Thyroid gland (tissue), 4 donors: ENCODE results near the gene NFYC. TPM values are rescaled to one million over a fixed set of nuclear protein-coding genes. Genes with fewer than 3 reads are reported as not detected.

Experiments
- DNase-seq, 2 donors: peaks; one replicate each; pipeline ENCODE4 v3.0.0-alpha.2; 2019
- H3K27ac ChIP-seq, 3 donors: fragments of 200-600 bp; sonication (generic); 1 replicate in 2 of 3; 2 replicates in 1 of 3; pipeline ENCODE4 v1.5.1; 2016 to 2019; ENCODE audit warnings: mild to moderate bottlenecking in 1 of 3, moderate library complexity in 1 of 3
- H3K27me3 ChIP-seq: fragments of 200-600 bp; sonication (generic); one replicate; pipeline ENCODE4 v1.5.1; 2019
- H3K36me3 ChIP-seq, 2 donors: fragments of 200-600 bp; sonication (generic); one replicate each; pipeline ENCODE4 v1.5.1; 2016 to 2019
- H3K4me1 ChIP-seq, 2 donors: fragments of 200-600 bp; sonication (generic); one replicate each; pipeline ENCODE4 v1.5.1; 2017 to 2019
- H3K4me3 ChIP-seq, 3 donors: fragments of 200-600 bp; sonication (generic); replicated peaks in 1 of 3; 1 replicate in 2 of 3; 2 replicates in 1 of 3; pipeline ENCODE4 v1.5.1; 2016; ENCODE audit warnings: mild to moderate bottlenecking in 1 of 3
- H3K9me3 ChIP-seq: fragments of 200-600 bp; sonication (generic); one replicate; pipeline ENCODE4 v1.5.1; 2017
- POLR2A ChIP-seq, 2 donors: fragments of 450-650 bp; IDR thresholded peaks; one replicate each; pipeline ENCODE4 v1.6.1; 2017; ENCODE audit warnings: antibody characterized with exemption in 2 of 2, mild to moderate bottlenecking in 2 of 2, moderate library complexity in 1 of 2
- WGBS, 2 donors: methylation state at CpG; one replicate each; pipeline ENCODE4 v1.1.5; 2017; 5-methylcytosine and 5-hydroxymethylcytosine counted together
- intact Hi-C: fragments of 100-400 bp; cut with DNase I; formaldehyde crosslinking; loops from one replicate; pipeline ENCODE4 v1.15.1; 2023
- total RNA-seq, 4 donors: library from RNA; depleted of rRNA; stranded (reverse); fragments of >200 nt; gene quantifications; one replicate each; pipeline ENCODE4 v1.2.3, GENCODE V29; 2016
- TF ChIP-seq, protein P1 (sequence below), 6 experiments: fragments of 200-600 bp in 3 of 6; fragments of 450-650 bp in 3 of 6; sonication (generic) in 3 of 6; IDR thresholded peaks; one replicate each; pipeline ENCODE4 v1.5.1; 2016 to 2019; ENCODE audit warnings: antibody characterized with exemption in 6 of 6, mild to moderate bottlenecking in 2 of 6, inconsistent platforms in 1 of 6, moderate library complexity in 1 of 6

NFYC gene
- total RNA-seq, 4 donors from 2014 or later: 70.5 to 175 (median 96.7) TPM

GRCh38 chr1:40801742-40802077 lies 110.2 kb downstream of the NFYC start:
- Histone ChIP-seq H3K36me3 (no peaks in the 10 kb centered on the region), H3K9me3 (no peaks in the 10 kb centered on the region), H3K27ac (peak overlapping the region in 1 of 3 donors; percentile 52), H3K4me1 (peaks cover 8 to 25% of the 10 kb centered on the region in 2 donors), H3K27me3 (no peaks in the 10 kb centered on the region), H3K4me3 (peak overlapping the region in 1 of 3 donors; percentile 18)
- 81 to 90% methylated on average over 3 of the region's 3 CpGs for WGBS, 2 donors
- no peak for DNase-seq
- TF ChIP-seq, protein P1, sequence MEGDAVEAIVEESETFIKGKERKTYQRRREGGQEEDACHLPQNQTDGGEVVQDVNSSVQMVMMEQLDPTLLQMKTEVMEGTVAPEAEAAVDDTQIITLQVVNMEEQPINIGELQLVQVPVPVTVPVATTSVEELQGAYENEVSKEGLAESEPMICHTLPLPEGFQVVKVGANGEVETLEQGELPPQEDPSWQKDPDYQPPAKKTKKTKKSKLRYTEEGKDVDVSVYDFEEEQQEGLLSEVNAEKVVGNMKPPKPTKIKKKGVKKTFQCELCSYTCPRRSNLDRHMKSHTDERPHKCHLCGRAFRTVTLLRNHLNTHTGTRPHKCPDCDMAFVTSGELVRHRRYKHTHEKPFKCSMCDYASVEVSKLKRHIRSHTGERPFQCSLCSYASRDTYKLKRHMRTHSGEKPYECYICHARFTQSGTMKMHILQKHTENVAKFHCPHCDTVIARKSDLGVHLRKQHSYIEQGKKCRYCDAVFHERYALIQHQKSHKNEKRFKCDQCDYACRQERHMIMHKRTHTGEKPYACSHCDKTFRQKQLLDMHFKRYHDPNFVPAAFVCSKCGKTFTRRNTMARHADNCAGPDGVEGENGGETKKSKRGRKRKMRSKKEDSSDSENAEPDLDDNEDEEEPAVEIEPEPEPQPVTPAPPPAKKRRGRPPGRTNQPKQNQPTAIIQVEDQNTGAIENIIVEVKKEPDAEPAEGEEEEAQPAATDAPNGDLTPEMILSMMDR (IDR thresholded peaks at IDR 0.05): no peak
- no peak for TF ChIP-seq POLR2A (IDR thresholded peaks at IDR 0.05)
- intact Hi-C loops: no loop called here

DNA sequence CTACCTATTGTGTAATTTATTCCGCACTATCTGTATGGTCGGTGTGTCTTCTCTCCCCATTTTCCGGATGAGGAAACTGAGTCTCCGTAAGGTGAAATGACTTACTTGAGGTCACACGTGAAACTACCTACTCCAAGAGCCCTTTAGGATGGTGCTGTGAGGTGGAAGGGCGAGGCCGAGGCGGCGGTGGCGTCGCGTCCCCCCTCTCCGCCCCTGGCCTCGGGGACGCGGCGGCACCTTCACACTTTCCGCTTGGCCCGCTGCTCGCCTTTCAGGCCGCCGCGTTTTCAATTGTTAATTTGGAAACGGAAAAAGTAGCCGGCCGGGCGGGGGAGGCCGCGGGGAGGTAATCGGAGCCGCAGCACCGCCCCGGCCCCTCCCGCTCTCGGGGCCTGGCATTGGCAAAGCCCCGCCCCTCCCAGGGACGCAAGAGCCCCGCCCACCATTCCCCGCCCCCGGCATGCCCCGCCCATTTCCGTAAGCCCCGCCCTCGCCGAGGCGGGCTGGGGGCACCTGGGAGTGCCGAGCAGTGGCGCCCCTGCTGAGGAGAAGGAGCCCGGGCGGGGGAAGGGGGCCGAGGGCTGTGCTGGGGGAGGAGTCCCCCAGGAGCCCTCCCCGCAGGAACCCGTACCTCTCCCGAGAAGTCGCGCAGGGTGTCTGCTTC lies 110.7 kb downstream of the NFYC start:
- peak overlapping the region in 1 of 3 donors; percentile 18 for H3K4me3 ChIP-seq
- H3K27me3 ChIP-seq: no peaks in the 10 kb centered on the region
- H3K36me3 ChIP-seq: no peaks in the 10 kb centered on the region
- intact Hi-C loops: no loop called here
- H3K4me1 ChIP-seq: peaks cover 8 to 25% of the 10 kb centered on the region in 2 donors
- 8% methylated on average over 36 to 40 of the region's 56 CpGs for WGBS, 2 donors
- peak overlapping the region; percentile 33 to 52 (median 50) for H3K27ac ChIP-seq
- peak in 1 of 2 donors; percentile 13 for TF ChIP-seq POLR2A (IDR thresholded peaks at IDR 0.05)
- TF ChIP-seq, protein P1 (IDR thresholded peaks at IDR 0.05): no peak
- peak; percentile 87 to 88 for DNase-seq
- H3K9me3 ChIP-seq: no peaks in the 10 kb centered on the region

DNA sequence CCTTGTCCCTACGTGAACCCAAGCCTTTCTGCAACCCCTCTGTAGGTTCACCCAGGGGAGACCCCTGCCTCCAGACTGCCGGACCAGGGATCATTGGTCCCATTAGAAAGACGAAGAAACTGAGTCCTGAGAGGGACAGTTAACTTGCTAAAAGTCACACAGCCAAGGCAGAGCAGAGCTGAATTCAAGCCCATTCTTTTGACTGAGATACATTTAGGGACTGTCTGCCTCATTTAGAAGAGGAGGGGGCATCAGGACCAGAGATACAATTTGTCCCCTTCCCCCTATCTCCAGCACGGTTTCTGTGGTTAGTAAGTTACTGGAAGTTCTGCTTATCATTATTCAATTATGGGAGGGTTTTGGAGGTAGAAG lies 111.2 kb downstream of the NFYC start:
- TF ChIP-seq, protein P1 (IDR thresholded peaks at IDR 0.05): no peak
- no peak for TF ChIP-seq POLR2A (IDR thresholded peaks at IDR 0.05)
- intact Hi-C loops: no loop called here
- DNase-seq: no peak
- Histone ChIP-seq H3K4me3 (no peak overlapping the region), H3K27ac (peak overlapping the region; percentile 33 to 52 (median 50)), H3K27me3 (no peaks in the 10 kb centered on the region), H3K36me3 (no peaks in the 10 kb centered on the region), H3K4me1 (peaks cover 8 to 25% of the 10 kb centered on the region in 2 donors), H3K9me3 (no peaks in the 10 kb centered on the region)
- 55 to 56% methylated on average over 4 of the region's 4 CpGs for WGBS, 2 donors

DNA sequence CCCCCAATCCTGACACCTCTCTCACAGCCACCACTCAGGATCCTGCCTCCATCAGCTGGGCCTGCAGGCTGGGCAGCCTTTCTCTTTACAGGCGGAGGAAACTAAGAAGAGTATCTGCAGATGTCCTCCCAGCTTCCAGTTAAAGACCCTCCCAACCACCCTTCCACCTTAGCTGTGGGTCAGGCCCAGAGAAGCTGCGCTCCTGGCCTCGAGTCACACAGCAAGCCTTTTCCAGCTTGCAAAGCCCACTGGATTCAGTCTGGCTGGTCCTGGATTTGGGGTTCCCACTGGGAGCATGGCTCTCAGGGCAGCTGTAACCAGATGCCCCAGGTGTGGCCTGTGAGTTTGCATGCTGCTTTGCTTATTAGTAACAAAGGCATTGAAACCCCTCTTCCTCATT lies 111.9 kb downstream of the NFYC start:
- WGBS, 2 donors: 88 to 89% methylated on average over 3 of the region's 3 CpGs
- no peaks in the 10 kb centered on the region for H3K27me3 ChIP-seq
- no peak overlapping the region for H3K4me3 ChIP-seq
- H3K27ac ChIP-seq: no peak overlapping the region
- H3K9me3 ChIP-seq: no peaks in the 10 kb centered on the region
- no peak for DNase-seq
- TF ChIP-seq, protein P1 (IDR thresholded peaks at IDR 0.05): no peak
- no peak for TF ChIP-seq POLR2A (IDR thresholded peaks at IDR 0.05)
- intact Hi-C loops: no loop called here
- H3K4me1 ChIP-seq: peaks cover 8 to 25% of the 10 kb centered on the region in 2 donors
- H3K36me3 ChIP-seq: no peaks in the 10 kb centered on the region

DNA sequence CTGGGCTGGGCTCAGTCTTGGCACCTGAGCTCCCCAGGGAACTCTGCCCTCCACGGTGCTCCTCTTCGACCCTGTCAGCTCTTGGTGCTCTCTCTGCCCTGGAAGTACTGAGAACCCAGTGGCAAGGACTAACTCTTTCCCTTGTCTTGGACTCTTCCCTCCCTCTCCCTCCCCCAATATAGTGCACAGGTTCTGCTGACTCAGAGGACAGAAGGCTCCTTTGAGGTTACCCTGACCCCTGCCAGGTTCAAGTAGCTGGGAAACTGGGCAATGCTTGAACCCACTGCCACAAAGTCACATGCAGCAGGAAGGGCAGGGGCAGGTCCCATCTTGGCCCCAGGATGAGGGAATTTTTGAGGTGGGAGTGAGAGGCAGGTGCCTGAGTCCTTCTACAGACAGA lies 112.4 kb downstream of the NFYC start:
- no peak for DNase-seq
- no peaks in the 10 kb centered on the region for H3K9me3 ChIP-seq
- H3K4me3 ChIP-seq: no peak overlapping the region
- TF ChIP-seq POLR2A (IDR thresholded peaks at IDR 0.05): no peak
- TF ChIP-seq, protein P1 (IDR thresholded peaks at IDR 0.05): no peak
- 53 to 60% methylated on average over 2 of the region's 2 CpGs for WGBS, 2 donors
- no peak overlapping the region for H3K27ac ChIP-seq
- intact Hi-C loops: no loop called here
- peaks cover 8 to 24% of the 10 kb centered on the region in 2 donors for H3K4me1 ChIP-seq
- H3K27me3 ChIP-seq: no peaks in the 10 kb centered on the region
- H3K36me3 ChIP-seq: no peaks in the 10 kb centered on the region
